WTC11 (cell line): ENCODE data around the gene RASA2. TPM values are rescaled to one million over a fixed set of nuclear protein-coding genes. Genes with fewer than 3 reads are reported as not detected.

ENCODE experiments used
- ATAC-seq: fragments of 200-7000 bp; cut with Tn5 transposase; 2 replicates; pipeline ENCODE4 v1.10.0; 2021; ENCODE audit warnings: mild to moderate bottlenecking, moderate library complexity
- CTCF ChIA-PET: fragments of 300-600 bp; sonication (Branson Sonifier 250); formaldehyde crosslinking; loops from one replicate; lab custom pipeline; 2021; ENCODE audit warnings: antibody characterized with exemption; lab: Charles Lee
- POLR2A ChIA-PET: fragments of 350-600 bp; sonication (Branson Sonifier 250); formaldehyde crosslinking; loops from one replicate; lab custom pipeline; 2021; ENCODE audit warnings: antibody characterized with exemption; lab: Charles Lee
- DNase-seq: peaks from one replicate; pipeline ENCODE4 v3.0.0; 2021; ENCODE audit warnings: low spot score
- H3K27ac Mint-ChIP-seq: 2 replicates; pipeline ENCODE4 v1.8.0; 2021; ENCODE audit warnings: mixed read lengths
- H3K27me3 Mint-ChIP-seq: 2 replicates; pipeline ENCODE4 v1.8.0; 2021; ENCODE audit warnings: low read depth, mild to moderate bottlenecking, moderate library complexity, mixed read lengths
- H3K36me3 Mint-ChIP-seq: 2 replicates; pipeline ENCODE4 v1.8.0; 2021; ENCODE audit warnings: mixed read lengths
- H3K4me1 Mint-ChIP-seq: 2 replicates; pipeline ENCODE4 v1.8.0; 2022; ENCODE audit warnings: mixed read lengths
- H3K4me3 Mint-ChIP-seq: 2 replicates; pipeline ENCODE4 v1.8.0; 2021; ENCODE audit warnings: mild to moderate bottlenecking, moderate library complexity, mixed read lengths
- H3K9me3 Mint-ChIP-seq: 2 replicates; pipeline ENCODE4 v1.8.0; 2021; ENCODE audit warnings: mixed read lengths
- AFF4 ChIP-seq: sonication (generic); formaldehyde crosslinking; IDR thresholded peaks from 2 replicates; pipeline ENCODE4 v1.8.1; 2023; ENCODE audit warnings: mild to moderate bottlenecking, missing genetic modification reagents, borderline replicate concordance
- ARID4B ChIP-seq: sonication (generic); formaldehyde crosslinking; IDR thresholded peaks from 2 replicates; pipeline ENCODE4 v1.8.0; 2023; ENCODE audit warnings: missing genetic modification reagents, mild to moderate bottlenecking, borderline replicate concordance
- ATF1 ChIP-seq: sonication (generic); formaldehyde crosslinking; IDR thresholded peaks from 2 replicates; pipeline ENCODE4 v1.8.1; 2023; ENCODE audit warnings: mild to moderate bottlenecking, moderate library complexity, missing genetic modification reagents
- ATF2 ChIP-seq: sonication (generic); formaldehyde crosslinking; IDR thresholded peaks from 2 replicates; pipeline ENCODE4 v1.8.1; 2022; ENCODE audit warnings: low read depth, missing genetic modification reagents, borderline replicate concordance
- ATF3 ChIP-seq: sonication (generic); formaldehyde crosslinking; conservative IDR thresholded peaks from 2 replicates; pipeline ENCODE4 v1.8.1; 2022; ENCODE audit warnings: mild to moderate bottlenecking, missing genetic modification reagents
- CBFB ChIP-seq: sonication (generic); formaldehyde crosslinking; IDR thresholded peaks from 2 replicates; pipeline ENCODE4 v1.8.1; 2022; ENCODE audit warnings: mild to moderate bottlenecking, low read depth, missing genetic modification reagents
- CTCF ChIP-seq: fragments of 200-600 bp; IDR thresholded peaks from 2 replicates; pipeline ENCODE4 v1.8.0; 2022; ENCODE audit warnings: antibody characterized with exemption
- EMX1 ChIP-seq: fragments of 250-450 bp; sonication (Bioruptor Pico); IDR thresholded peaks from 2 replicates; pipeline ENCODE4 v1.8.0; 2021; ENCODE audit warnings: mild to moderate bottlenecking
- ESRRA ChIP-seq: sonication (generic); formaldehyde crosslinking; IDR thresholded peaks from 2 replicates; pipeline ENCODE4 v1.8.1; 2022; ENCODE audit warnings: mild to moderate bottlenecking, missing genetic modification reagents, borderline replicate concordance
- MXD4 ChIP-seq: fragments of 250-450 bp; sonication (Bioruptor Pico); IDR thresholded peaks from 2 replicates; pipeline ENCODE4 v1.8.0; 2021; ENCODE audit warnings: mild to moderate bottlenecking, moderate library complexity, borderline replicate concordance
- NFE2L1 ChIP-seq: sonication (generic); formaldehyde crosslinking; IDR thresholded peaks from 2 replicates; pipeline ENCODE4 v1.8.1; 2023; ENCODE audit warnings: missing genetic modification reagents
- NR1H2 ChIP-seq: sonication (generic); formaldehyde crosslinking; IDR thresholded peaks from 2 replicates; pipeline ENCODE4 v1.9.0; 2021; ENCODE audit warnings: mild to moderate bottlenecking, moderate library complexity, missing genetic modification reagents
- TCF7 ChIP-seq: sonication (generic); formaldehyde crosslinking; IDR thresholded peaks from 2 replicates; pipeline ENCODE4 v1.8.0; 2022; ENCODE audit warnings: mild to moderate bottlenecking, low read depth, missing genetic modification reagents, moderate library complexity
- USF2 ChIP-seq: sonication (generic); formaldehyde crosslinking; IDR thresholded peaks from 2 replicates; pipeline ENCODE4 v1.8.1; 2023; ENCODE audit warnings: mild to moderate bottlenecking, missing genetic modification reagents, moderate library complexity
- ZBTB21 ChIP-seq: sonication (generic); formaldehyde crosslinking; IDR thresholded peaks from 2 replicates; pipeline ENCODE4 v1.8.1; 2023; ENCODE audit warnings: mild to moderate bottlenecking, missing genetic modification reagents, borderline replicate concordance
- ZNF121 ChIP-seq: sonication (generic); formaldehyde crosslinking; IDR thresholded peaks from 2 replicates; pipeline ENCODE4 v1.8.0; 2023; ENCODE audit warnings: missing genetic modification reagents
- total RNA-seq: library from RNA; stranded (reverse); gene quantifications from 3 replicates; pipeline ENCODE4 v1.2.3, GENCODE V29; 2021

RASA2 gene
- total RNA-seq, 1 experiment from 2014 or later: 13.9 TPM

- Mint-ChIP-seq H3K4me3 (no peak overlapping the region), H3K9me3 (no peaks in the 10 kb centered on the region), H3K4me1 (peaks cover 14% of the 10 kb centered on the region), H3K27me3 (peaks cover 4% of the 10 kb centered on the region), H3K27ac (0 out of 2 replicates have a peak overlapping the region, but pooled peaks have one; percentile 20), H3K36me3 (no peaks in the 10 kb centered on the region)
- DNase-seq (peak; percentile 17), ATAC-seq (peak; percentile 86)
- POLR2A ChIA-PET: interaction anchor here (0.5 kb wide), 1 partner anchor 32 kb away, joined by 3 read pairs; the partner anchor contains the start of gene RASA2
- CTCF ChIA-PET: interaction anchor here (0.6 to 6.1 kb wide), 42 partner anchors 9 to 200 kb away, joined by 3 to 119 read pairs (median 4); partner anchors contain the start of gene RASA2
- peak; percentile 77; the same call in 1 of the 2 replicates for TF ChIP-seq CTCF
- no peak for TF ChIP-seq ATF1 (CRISPR knock-in tag)
These were observed 31.8 kb upstream of the RASA2 start for GRCh38 chr3:141454906-141455602.

GRCh38 chr3:141455603-141456300 lies 31.1 kb upstream of the RASA2 start:
- Mint-ChIP-seq H3K27ac (no peak overlapping the region), H3K4me1 (peaks cover 14% of the 10 kb centered on the region), H3K27me3 (peaks cover 4% of the 10 kb centered on the region), H3K9me3 (no peaks in the 10 kb centered on the region), H3K4me3 (no peak overlapping the region), H3K36me3 (no peaks in the 10 kb centered on the region)
- CTCF ChIA-PET: interaction anchor here (1.2 to 6.1 kb wide), 12 partner anchors 14 to 190 kb away, joined by 3 to 119 read pairs (median 8); no protein-coding TSS in a partner anchor
- ATAC-seq (no peak), DNase-seq (no peak)
- POLR2A ChIA-PET: interaction anchor here (1.2 kb wide), 1 partner anchor 19 kb away, joined by 4 read pairs; no protein-coding TSS in a partner anchor
- TF ChIP-seq ATF3 (CRISPR knock-in tag) (no peak), TCF7 (CRISPR knock-in tag) (no peak), ESRRA (CRISPR knock-in tag) (no peak), NFE2L1 (CRISPR knock-in tag) (no peak), NR1H2 (CRISPR knock-in tag) (no peak), ARID4B (CRISPR knock-in tag) (no peak), EMX1 (CRISPR knock-in tag) (no peak)

- Mint-ChIP-seq H3K27ac (no peak overlapping the region), H3K36me3 (no peaks in the 10 kb centered on the region), H3K4me3 (no peak overlapping the region), H3K9me3 (no peaks in the 10 kb centered on the region), H3K27me3 (peaks cover 4% of the 10 kb centered on the region), H3K4me1 (peaks cover 14% of the 10 kb centered on the region)
- POLR2A ChIA-PET: interaction anchor here (1.2 kb wide), 1 partner anchor 20 kb away, joined by 4 read pairs; no protein-coding TSS in a partner anchor
- DNase-seq (no peak), ATAC-seq (no peak)
- CTCF ChIA-PET: interaction anchor here (1.9 to 6.1 kb wide), 3 partner anchors 15 to 149 kb away, joined by 7 to 119 read pairs (median 97); no protein-coding TSS in a partner anchor
- TF ChIP-seq CBFB: no peak
- TF ChIP-seq ATF2 (CRISPR knock-in tag): no peak
- no peak for TF ChIP-seq USF2 (CRISPR knock-in tag)
- no peak for TF ChIP-seq ZBTB21 (CRISPR knock-in tag)
- no peak for TF ChIP-seq MXD4 (CRISPR knock-in tag)
- TF ChIP-seq ZNF121 (CRISPR knock-in tag): no peak
- no peak for TF ChIP-seq AFF4 (CRISPR knock-in tag)
These were observed 30.6 kb upstream of the RASA2 start for GRCh38 chr3:141456301-141456625.
